Right lobe of liver (tissue), 6 donors: ENCODE measurements around the gene TMEM204. TPM values are rescaled to one million over a fixed set of nuclear protein-coding genes. Genes with fewer than 3 reads are reported as not detected.

Experiments used
- ATAC-seq, 4 donors: fragments of 200-7000 bp; cut with Tn5 transposase; one replicate each; pipeline ENCODE4 v1.9.1; 2020; ENCODE audit warnings: mild to moderate bottlenecking in 4 of 4, moderate library complexity in 4 of 4
- DNase-seq, 3 donors: peaks; one replicate each; pipeline ENCODE4 v3.0.0-alpha.2; 2020
- H3K27ac ChIP-seq, 3 donors: fragments of 200-600 bp; one replicate each; pipeline ENCODE4 v1.8.0; 2022
- H3K27me3 ChIP-seq, 2 donors: fragments of 200-600 bp; one replicate each; pipeline ENCODE4 v1.8.0; 2022
- H3K36me3 ChIP-seq, 4 donors: fragments of 200-600 bp; sonication (generic) in 1 of 4; one replicate each; pipeline versions ENCODE4 v1.5.1 to v1.8.0; 2017 to 2022; ENCODE audit warnings: control low read depth in 1 of 4
- H3K4me1 ChIP-seq, 4 donors: fragments of 200-600 bp; sonication (generic) in 1 of 4; one replicate each; pipeline versions ENCODE4 v1.5.1 to v1.8.0; 2017 to 2022; ENCODE audit warnings: control low read depth in 1 of 4
- H3K4me3 ChIP-seq, 3 donors: fragments of 200-600 bp; one replicate each; pipeline ENCODE4 v1.8.0; 2022
- H3K9me3 ChIP-seq, 4 donors: fragments of 200-600 bp; sonication (generic) in 1 of 4; one replicate each; pipeline versions ENCODE4 v1.5.1 to v1.8.0; 2017 to 2022; ENCODE audit warnings: control low read depth in 1 of 4
- POLR2A ChIP-seq: fragments of 450-650 bp; IDR thresholded peaks from one replicate; pipeline ENCODE4 v1.6.1; 2017; ENCODE audit warnings: antibody characterized with exemption, mild to moderate bottlenecking
- WGBS: methylation state at CpG from one replicate; pipeline ENCODE4 v1.1.6; 2018; ENCODE audit warnings: low coverage, low lambda C conversion rate; ENCODE audit not compliant: insufficient coverage; ENCODE audit errors: missing lambda C conversion rate; 5-methylcytosine and 5-hydroxymethylcytosine counted together
- intact Hi-C, 2 donors: fragments of 100-400 bp; cut with DNase I; formaldehyde crosslinking; loops; one replicate each; pipeline versions ENCODE4 v1.11.2 to v1.14.1; 2022
- total RNA-seq, 6 experiments: library from RNA; depleted of rRNA in 2 of 6; stranded (reverse); fragments of >200 nt in 2 of 6; fragmentation: NEBNext Ultra II Directional in 3 of 6; extraction: Animal tissue kit (Norgen Biotek cat#: 25700) in 3 of 6; gene quantifications; one replicate each; pipeline versions ENCODE4 v1.1.0 to v1.2.4, GENCODE V29; 2016 to 2023
- TF ChIP-seq, protein P1 (sequence below), 4 donors: fragments of 200-600 bp in 3 of 4; fragments of 450-650 bp in 1 of 4; IDR thresholded peaks; one replicate each; pipeline versions ENCODE4 v1.5.1 to v1.8.0; 2016 to 2022; ENCODE audit warnings: antibody characterized with exemption in 4 of 4, mild to moderate bottlenecking in 2 of 4
- donor health status: DM: no; HTN: yes; CAD: no.
- donor health status: DM: no; HTN: no; CAD: no.
- donor health status: DM: no; HTN: no; CAD: no.
- donor health status: DM: no; HTN: yes; CAD: no.
- donor health status: DM: no; HTN: yes; CAD: no.

Gene TMEM204
- total RNA-seq, 6 experiments from 2014 or later, result 4.7 to 18.7 (median 8.9) TPM

GRCh38 chr16:1561266-1561665 lies 27.8 kb downstream of the TMEM204 start:
- no peaks in the 10 kb centered on the region for H3K27me3 ChIP-seq
- no peaks in the 10 kb centered on the region for H3K9me3 ChIP-seq
- intact Hi-C loops, result no loop called here
- H3K36me3 ChIP-seq, result peaks cover 0 to 9% (median 0%) of the 10 kb centered on the region in 4 donors
- H3K27ac ChIP-seq, result no peak overlapping the region
- TF ChIP-seq, protein P1, sequence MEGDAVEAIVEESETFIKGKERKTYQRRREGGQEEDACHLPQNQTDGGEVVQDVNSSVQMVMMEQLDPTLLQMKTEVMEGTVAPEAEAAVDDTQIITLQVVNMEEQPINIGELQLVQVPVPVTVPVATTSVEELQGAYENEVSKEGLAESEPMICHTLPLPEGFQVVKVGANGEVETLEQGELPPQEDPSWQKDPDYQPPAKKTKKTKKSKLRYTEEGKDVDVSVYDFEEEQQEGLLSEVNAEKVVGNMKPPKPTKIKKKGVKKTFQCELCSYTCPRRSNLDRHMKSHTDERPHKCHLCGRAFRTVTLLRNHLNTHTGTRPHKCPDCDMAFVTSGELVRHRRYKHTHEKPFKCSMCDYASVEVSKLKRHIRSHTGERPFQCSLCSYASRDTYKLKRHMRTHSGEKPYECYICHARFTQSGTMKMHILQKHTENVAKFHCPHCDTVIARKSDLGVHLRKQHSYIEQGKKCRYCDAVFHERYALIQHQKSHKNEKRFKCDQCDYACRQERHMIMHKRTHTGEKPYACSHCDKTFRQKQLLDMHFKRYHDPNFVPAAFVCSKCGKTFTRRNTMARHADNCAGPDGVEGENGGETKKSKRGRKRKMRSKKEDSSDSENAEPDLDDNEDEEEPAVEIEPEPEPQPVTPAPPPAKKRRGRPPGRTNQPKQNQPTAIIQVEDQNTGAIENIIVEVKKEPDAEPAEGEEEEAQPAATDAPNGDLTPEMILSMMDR (IDR thresholded peaks at IDR 0.05), result no peak
- no peaks in the 10 kb centered on the region for H3K4me1 ChIP-seq
- ATAC-seq (peak in 1 of 4 donors; percentile 15), DNase-seq (no peak)
- no peak overlapping the region for H3K4me3 ChIP-seq
- WGBS, result 81% methylated on average over 7 of the region's 7 CpGs

DNA sequence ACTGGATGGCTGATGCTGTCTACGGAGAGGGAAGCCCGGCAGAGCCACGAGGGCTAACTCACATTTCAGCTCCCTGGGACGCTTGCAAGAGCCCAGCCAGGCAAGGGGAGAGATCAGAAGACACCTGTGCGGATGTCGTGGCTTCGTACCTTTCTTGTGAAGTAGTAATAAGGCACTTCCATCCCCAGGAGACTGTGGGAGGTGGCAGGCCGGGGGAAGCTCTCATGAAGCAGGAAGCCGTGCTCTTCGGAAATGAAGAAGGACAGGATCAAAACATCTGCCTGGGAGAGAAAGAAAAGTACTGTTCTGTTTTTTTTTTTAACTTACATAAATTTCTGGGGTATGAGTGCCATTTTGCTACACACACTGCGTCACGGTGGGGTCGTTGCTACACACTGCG lies 28.4 kb downstream of the TMEM204 start:
- no peak overlapping the region for H3K4me3 ChIP-seq
- H3K36me3 ChIP-seq, result peaks cover 0 to 8% (median 0%) of the 10 kb centered on the region in 4 donors
- H3K27me3 ChIP-seq, result no peaks in the 10 kb centered on the region
- WGBS, result 88% methylated on average over 11 of the region's 14 CpGs
- TF ChIP-seq, protein P1 (IDR thresholded peaks at IDR 0.05), result no peak
- intact Hi-C loops, result no loop called here
- H3K27ac ChIP-seq, result no peak overlapping the region
- H3K9me3 ChIP-seq, result no peaks in the 10 kb centered on the region
- DNase-seq (no peak), ATAC-seq (no peak)
- no peaks in the 10 kb centered on the region for H3K4me1 ChIP-seq

GRCh38 chr16:1563786-1564185 lies 30.3 kb downstream of the TMEM204 start:
- peaks cover 0 to 4% (median 0%) of the 10 kb centered on the region in 4 donors for H3K36me3 ChIP-seq

DNA sequence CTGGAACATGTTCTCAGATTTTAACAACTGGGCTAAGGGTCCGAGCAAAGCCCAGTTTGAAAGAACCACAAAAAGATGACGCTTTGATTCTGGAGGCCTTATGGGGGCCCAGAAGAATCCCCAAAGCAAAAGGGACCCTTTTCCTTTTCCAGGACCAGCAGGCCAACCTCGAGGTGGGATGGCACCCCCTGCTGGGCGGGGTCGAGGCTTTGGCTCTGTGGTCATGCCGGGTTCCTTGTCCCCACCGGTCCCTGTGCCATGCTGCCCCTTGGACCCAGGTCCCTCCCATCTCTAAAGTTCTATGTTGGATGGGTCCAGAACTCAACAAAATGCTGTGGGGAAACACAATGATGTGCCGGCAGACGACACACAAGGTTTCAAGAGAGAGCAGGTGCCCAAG lies 30.9 kb downstream of the TMEM204 start:
- ATAC-seq (no peak), DNase-seq (no peak)
- 50% methylated on average over 5 of the region's 9 CpGs for WGBS
- Histone ChIP-seq H3K27ac (no peak overlapping the region), H3K9me3 (no peaks in the 10 kb centered on the region), H3K36me3 (peaks cover 0 to 4% (median 0%) of the 10 kb centered on the region in 4 donors), H3K4me3 (no peak overlapping the region), H3K27me3 (no peaks in the 10 kb centered on the region), H3K4me1 (no peaks in the 10 kb centered on the region)
- TF ChIP-seq, protein P1 (IDR thresholded peaks at IDR 0.05), result peak in 2 of 4 donors; percentile 16 to 25
- no peak for TF ChIP-seq POLR2A
- intact Hi-C loops, result no loop called here

More at GRCh38 chr16:1563786-1564185, 30.3 kb downstream of the TMEM204 start:
- H3K27ac ChIP-seq, result no peak overlapping the region
- WGBS, result 94% methylated on average over 12 of the region's 20 CpGs
- intact Hi-C loops, result no loop called here
- ATAC-seq (no peak), DNase-seq (no peak)
- H3K4me1 ChIP-seq, result no peaks in the 10 kb centered on the region
- no peak overlapping the region for H3K4me3 ChIP-seq
- TF ChIP-seq POLR2A, result no peak
- TF ChIP-seq, protein P1 (IDR thresholded peaks at IDR 0.05), result no peak
- no peaks in the 10 kb centered on the region for H3K9me3 ChIP-seq
- no peaks in the 10 kb centered on the region for H3K27me3 ChIP-seq
